ENCODE measurements around the gene KIAA2012. TPM values are rescaled to one million over a fixed set of nuclear protein-coding genes. Genes with fewer than 3 reads are reported as not detected.

Gene KIAA2012
- total and polyA plus RNA-seq, 2 of the 8 experiments (the other 6 are each of a cell fraction or from before 2014, with no cell fraction given): not detected

GRCh38 chr2:202186641-202187202 lies 113.7 kb downstream of the KIAA2012 start:
- H3K27me3 ChIP-seq (replicated peaks in 1 of 4; ENCODE audit: control insufficient read depth in 3 of 4, extremely low read depth in 1 of 4, insufficient read depth in 3 of 4, low read length in 3 of 4): no peaks in the 10 kb centered on the region
- H3K14ac ChIP-seq (ENCODE audit: insufficient read length): no peak overlapping the region
- no peak overlapping the region for H3K4ac ChIP-seq (replicated peaks; ENCODE audit: insufficient read length, low read depth, low read length)
- DNase-seq (ENCODE audit: low read depth in 1 of 2, low spot score in 2 of 2) (peak in 1 of 2 experiments; percentile 20), FAIRE-seq (no peak)
- ChIA-PET CTCF (ENCODE audit: partially characterized antibody) (interaction anchor here (1.0 to 2.1 kb wide), 2 partner anchors 8 to 114 kb away, joined by 4 read pairs; partner anchors contain the start of gene KIAA2012), POLR2A (ENCODE audit: partially characterized antibody) (interaction anchor here (1.0 kb wide), 1 partner anchor 209 kb away, joined by 3 read pairs; no protein-coding TSS in a partner anchor)
- no peak overlapping the region for H4K8ac ChIP-seq (ENCODE audit: extremely low read depth, insufficient read depth, low read length)
- no peak overlapping the region for H2AFZ ChIP-seq (ENCODE audit: low read length)
- no peak overlapping the region for H3K4me2 ChIP-seq (ENCODE audit: insufficient read depth in 1 of 2, low read depth in 2 of 2, low read length in 2 of 2)
- no peak overlapping the region for H2BK12ac ChIP-seq (ENCODE audit: low read depth, low read length)
- no peak overlapping the region for H2BK5ac ChIP-seq (ENCODE audit: low read depth, low read length)
- no peak overlapping the region for H2AK5ac ChIP-seq (ENCODE audit: low read depth, low read length)
- H3K9me3 ChIP-seq (ENCODE audit: insufficient read depth in 2 of 2, low read depth in 1 of 2, low read length in 1 of 2): no peaks in the 10 kb centered on the region
- no peak overlapping the region for H4K91ac ChIP-seq (replicated peaks; ENCODE audit: insufficient read length, low read length)
- no peak overlapping the region for H3K56ac ChIP-seq (replicated peaks; ENCODE audit: insufficient read length, low read depth, low read length)
- TF ChIP-seq E2F6 (IDR thresholded peaks at IDR 0.05): no peak
- TF ChIP-seq CTBP2 (IDR thresholded peaks at IDR 0.05; ENCODE audit: borderline replicate concordance, insufficient read depth, insufficient read length, low read length): no peak
- no peak for TF ChIP-seq KDM1A (IDR thresholded peaks at IDR 0.05; ENCODE audit: borderline replicate concordance, low read length)
- no peak for TF ChIP-seq TEAD4 (IDR thresholded peaks at IDR 0.05; ENCODE audit: low read depth, low read length)
- TF ChIP-seq SP4 (IDR thresholded peaks at IDR 0.05; ENCODE audit: low read length): no peak
- TF ChIP-seq CHD2 (IDR thresholded peaks at IDR 0.05; ENCODE audit: low read length): no peak
- no peak for TF ChIP-seq YY1 (IDR thresholded peaks at IDR 0.05; ENCODE audit: low read depth, low read length)
- TF ChIP-seq JUND (IDR thresholded peaks at IDR 0.05; ENCODE audit: low read length): no peak
- TF ChIP-seq KDM5A (IDR thresholded peaks at IDR 0.05; ENCODE audit: low read length): no peak
- no peak overlapping the region for H2BK20ac ChIP-seq (ENCODE audit: low read length)
- no peak overlapping the region for H3K9ac ChIP-seq (replicated peaks in 1 of 4; ENCODE audit: extremely low read depth in 1 of 4, low read depth in 3 of 4, low read length in 3 of 4)
- H3K23ac ChIP-seq (ENCODE audit: insufficient read length): no peak overlapping the region
- no peaks in the 10 kb centered on the region for H3K79me1 ChIP-seq (ENCODE audit: low read depth, low read length)
- H3K4me3 ChIP-seq (ENCODE audit: extremely low read depth in 1 of 4, insufficient read depth in 2 of 4, low read depth in 3 of 4, low read length in 4 of 4): no peak overlapping the region
- no peaks in the 10 kb centered on the region for H3K23me2 ChIP-seq (ENCODE audit: low read depth, low read length)
- H4K5ac ChIP-seq (ENCODE audit: insufficient read length, low read depth, low read length): no peak overlapping the region
- H2BK15ac ChIP-seq (ENCODE audit: low read length): no peak overlapping the region
- H3K4me1 ChIP-seq (replicated peaks in 1 of 4; ENCODE audit: control insufficient read depth in 3 of 4, insufficient read depth in 4 of 4, low read length in 3 of 4): no peaks in the 10 kb centered on the region
- no peak overlapping the region for H3K27ac ChIP-seq (ENCODE audit: low read depth, low read length)
- no peaks in the 10 kb centered on the region for H3K79me2 ChIP-seq (ENCODE audit: control insufficient read depth in 1 of 2, insufficient read depth in 2 of 2, low read length in 2 of 2)
- WGBS, 2 experiments (ENCODE audit: extremely low coverage in 1 of 2, insufficient coverage in 1 of 2, insufficient read length in 1 of 2, insufficient replicate concordance in 2 of 2, low coverage in 1 of 2, low lambda C conversion rate in 2 of 2, missing lambda C conversion rate in 1 of 2): 97% methylated on average over 4 of the region's 4 CpGs; no CpG with 5 or more reads in 1 of the 2 experiments
- H4K20me1 ChIP-seq (replicated peaks in 1 of 2; ENCODE audit: control insufficient read depth in 1 of 2, insufficient read depth in 2 of 2, low read length in 2 of 2): no peaks in the 10 kb centered on the region
- no peak overlapping the region for H2BK120ac ChIP-seq (replicated peaks; ENCODE audit: low read depth, low read length)
- H3K36me3 ChIP-seq (ENCODE audit: control insufficient read depth in 2 of 4, insufficient read depth in 4 of 4, low read length in 3 of 4): no peaks in the 10 kb centered on the region
- H3K18ac ChIP-seq (ENCODE audit: extremely low read depth, low read length): no peak overlapping the region

Data from H1 (cell line).